GM23338 (cell line): ENCODE results near the gene ANKFN1. TPM values are rescaled to one million over a fixed set of nuclear protein-coding genes. Genes with fewer than 3 reads are reported as not detected.

Source experiments
- ATAC-seq: fragments of 200-7000 bp; cut with Tn5 transposase; 3 replicates; pipeline ENCODE4 v1.9.1; 2020
- DNase-seq: peaks from one replicate; pipeline ENCODE4 v3.0.0-alpha.2; 2015; ENCODE audit warnings: low spot score
- H2AFZ ChIP-seq: fragments of 200-600 bp; sonication (generic); 2 replicates; pipeline ENCODE4 v1.8.0; 2016; ENCODE audit warnings: antibody characterized with exemption, mild to moderate bottlenecking, moderate library complexity
- H3F3A ChIP-seq: fragments of 200-600 bp; sonication (generic); replicated peaks from 2 replicates; pipeline ENCODE4 v1.8.0; 2017; ENCODE audit warnings: antibody characterized with exemption, mixed run types, low read depth
- H3K27ac ChIP-seq: fragments of 200-600 bp; sonication (generic); 2 replicates; pipeline ENCODE4 v1.6.1; 2016; ENCODE audit warnings: low read depth
- H3K27me3 ChIP-seq: fragments of 200-600 bp; sonication (generic); 2 replicates; pipeline ENCODE4 v1.8.0; 2016; ENCODE audit warnings: mild to moderate bottlenecking, mixed run types, moderate library complexity; ENCODE audit not compliant: insufficient read depth
- H3K36me3 ChIP-seq: fragments of 200-600 bp; sonication (generic); 2 replicates; pipeline ENCODE4 v1.8.0; 2016; ENCODE audit warnings: mild to moderate bottlenecking; ENCODE audit not compliant: insufficient read depth
- H3K4me1 ChIP-seq: fragments of 200-600 bp; sonication (generic); 2 replicates; pipeline ENCODE4 v1.8.0; 2016; ENCODE audit warnings: mild to moderate bottlenecking, moderate library complexity; ENCODE audit not compliant: insufficient read depth
- H3K4me2 ChIP-seq: fragments of 200-600 bp; sonication (generic); 2 replicates; pipeline ENCODE4 v1.7.1; 2017; ENCODE audit warnings: mixed run types
- H3K4me3 ChIP-seq: fragments of 200-600 bp; sonication (generic); 2 replicates; pipeline ENCODE4 v1.6.1; 2016; ENCODE audit warnings: mixed run types
- H3K79me2 ChIP-seq: fragments of 200-600 bp; sonication (generic); replicated peaks from 2 replicates; pipeline ENCODE4 v1.8.0; 2017; ENCODE audit warnings: mild to moderate bottlenecking; ENCODE audit not compliant: insufficient read depth
- H3K9me2 ChIP-seq: fragments of 200-600 bp; sonication (generic); 2 replicates; pipeline ENCODE4 v1.8.0; 2017; ENCODE audit not compliant: insufficient read depth
- H4K20me1 ChIP-seq: fragments of 200-600 bp; sonication (generic); replicated peaks from 2 replicates; pipeline ENCODE4 v1.8.0; 2017; ENCODE audit warnings: mild to moderate bottlenecking; ENCODE audit not compliant: insufficient read depth
- H3K27ac Mint-ChIP-seq: 2 replicates; pipeline ENCODE4 v1.8.0; 2020; ENCODE audit warnings: inconsistent platforms, mild to moderate bottlenecking, moderate library complexity, mixed read lengths
- H3K27me3 Mint-ChIP-seq: 3 replicates; pipeline ENCODE4 v1.8.0; 2022; ENCODE audit warnings: low read depth, mild to moderate bottlenecking, moderate library complexity, mixed read lengths, inconsistent platforms; ENCODE audit not compliant: insufficient read depth, poor library complexity
- H3K36me3 Mint-ChIP-seq: 3 replicates; pipeline ENCODE4 v1.8.0; 2021; ENCODE audit warnings: low read depth, mild to moderate bottlenecking, inconsistent platforms, moderate library complexity, mixed read lengths
- H3K4me1 Mint-ChIP-seq: 3 replicates; pipeline ENCODE4 v1.8.0; 2020; ENCODE audit warnings: mild to moderate bottlenecking, inconsistent platforms, mixed read lengths
- H3K4me3 Mint-ChIP-seq: 3 replicates; pipeline ENCODE4 v1.8.0; 2021; ENCODE audit warnings: moderate library complexity, mild to moderate bottlenecking, inconsistent platforms, mixed read lengths
- H3K9me3 Mint-ChIP-seq: 3 replicates; pipeline ENCODE4 v1.8.0; 2020; ENCODE audit warnings: moderate library complexity, mild to moderate bottlenecking, inconsistent platforms, mixed read lengths
- ETS1 ChIP-seq: IDR thresholded peaks from 2 replicates; pipeline ENCODE4 v1.6.1; 2016; ENCODE audit warnings: antibody characterized with exemption
- EZH2 ChIP-seq: fragments of 200-600 bp; sonication (generic); IDR thresholded peaks from one replicate; pipeline ENCODE4 v1.8.0; 2017; ENCODE audit warnings: antibody characterized with exemption, mild to moderate bottlenecking, low read depth; ENCODE audit not compliant: unreplicated experiment
- JUNB ChIP-seq: IDR thresholded peaks from one replicate; pipeline ENCODE4 v1.6.1; 2016; ENCODE audit warnings: antibody characterized with exemption; ENCODE audit not compliant: unreplicated experiment
- POLR2AphosphoS5 ChIP-seq: IDR thresholded peaks from 2 replicates; pipeline ENCODE4 v1.6.1; 2016; ENCODE audit warnings: antibody characterized with exemption, low read depth
- ZNF331 ChIP-seq: fragments of 250-450 bp; sonication (Bioruptor Pico); IDR thresholded peaks from 2 replicates; pipeline ENCODE4 v1.5.0; 2020; ENCODE audit warnings: low read depth, mild to moderate bottlenecking, moderate library complexity
- ZNF462 ChIP-seq: fragments of 250-450 bp; sonication (Bioruptor Pico); IDR thresholded peaks from 2 replicates; pipeline ENCODE4 v1.5.0; 2020; ENCODE audit warnings: mild to moderate bottlenecking, moderate library complexity
- polyA plus RNA-seq: library from polyadenylated mRNA; unstranded; fragments of >200 nt; fragmentation: Nextera tagmentation; extraction: Ambion mirVana; gene quantifications from 2 replicates; pipeline ENCODE4 v1.2.1, GENCODE V29; 2016
- total RNA-seq: library from RNA; depleted of rRNA; stranded (reverse); fragments of >200 nt; shearing (Covaris generic); gene quantifications from 2 replicates; pipeline ENCODE4 v1.2.3, GENCODE V29; 2014
- TF ChIP-seq, protein P1 (sequence below): IDR thresholded peaks from one replicate; pipeline ENCODE4 v1.6.1; 2018; ENCODE audit warnings: antibody characterized with exemption; ENCODE audit not compliant: unreplicated experiment
- TF ChIP-seq, protein P2 (sequence below), 2 experiments: fragments of 200-600 bp in 1 of 2; sonication (generic) in 1 of 2; conservative IDR thresholded peaks; 2 replicates each; pipeline versions ENCODE4 v1.5.1 to v1.6.1; 2016 to 2017; ENCODE audit warnings: antibody characterized with exemption in 2 of 2, low read depth in 2 of 2, mild to moderate bottlenecking in 2 of 2, moderate library complexity in 1 of 2

ANKFN1 gene
- total and polyA plus RNA-seq, 2 experiments from 2014 or later = not detected

- TF ChIP-seq, protein P1, sequence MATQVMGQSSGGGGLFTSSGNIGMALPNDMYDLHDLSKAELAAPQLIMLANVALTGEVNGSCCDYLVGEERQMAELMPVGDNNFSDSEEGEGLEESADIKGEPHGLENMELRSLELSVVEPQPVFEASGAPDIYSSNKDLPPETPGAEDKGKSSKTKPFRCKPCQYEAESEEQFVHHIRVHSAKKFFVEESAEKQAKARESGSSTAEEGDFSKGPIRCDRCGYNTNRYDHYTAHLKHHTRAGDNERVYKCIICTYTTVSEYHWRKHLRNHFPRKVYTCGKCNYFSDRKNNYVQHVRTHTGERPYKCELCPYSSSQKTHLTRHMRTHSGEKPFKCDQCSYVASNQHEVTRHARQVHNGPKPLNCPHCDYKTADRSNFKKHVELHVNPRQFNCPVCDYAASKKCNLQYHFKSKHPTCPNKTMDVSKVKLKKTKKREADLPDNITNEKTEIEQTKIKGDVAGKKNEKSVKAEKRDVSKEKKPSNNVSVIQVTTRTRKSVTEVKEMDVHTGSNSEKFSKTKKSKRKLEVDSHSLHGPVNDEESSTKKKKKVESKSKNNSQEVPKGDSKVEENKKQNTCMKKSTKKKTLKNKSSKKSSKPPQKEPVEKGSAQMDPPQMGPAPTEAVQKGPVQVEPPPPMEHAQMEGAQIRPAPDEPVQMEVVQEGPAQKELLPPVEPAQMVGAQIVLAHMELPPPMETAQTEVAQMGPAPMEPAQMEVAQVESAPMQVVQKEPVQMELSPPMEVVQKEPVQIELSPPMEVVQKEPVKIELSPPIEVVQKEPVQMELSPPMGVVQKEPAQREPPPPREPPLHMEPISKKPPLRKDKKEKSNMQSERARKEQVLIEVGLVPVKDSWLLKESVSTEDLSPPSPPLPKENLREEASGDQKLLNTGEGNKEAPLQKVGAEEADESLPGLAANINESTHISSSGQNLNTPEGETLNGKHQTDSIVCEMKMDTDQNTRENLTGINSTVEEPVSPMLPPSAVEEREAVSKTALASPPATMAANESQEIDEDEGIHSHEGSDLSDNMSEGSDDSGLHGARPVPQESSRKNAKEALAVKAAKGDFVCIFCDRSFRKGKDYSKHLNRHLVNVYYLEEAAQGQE = no peak
- no peak for TF ChIP-seq POLR2AphosphoS5
Measured at GRCh38 chr17:56324676-56325075, 171.4 kb downstream of the ANKFN1 start (continued).

DNA sequence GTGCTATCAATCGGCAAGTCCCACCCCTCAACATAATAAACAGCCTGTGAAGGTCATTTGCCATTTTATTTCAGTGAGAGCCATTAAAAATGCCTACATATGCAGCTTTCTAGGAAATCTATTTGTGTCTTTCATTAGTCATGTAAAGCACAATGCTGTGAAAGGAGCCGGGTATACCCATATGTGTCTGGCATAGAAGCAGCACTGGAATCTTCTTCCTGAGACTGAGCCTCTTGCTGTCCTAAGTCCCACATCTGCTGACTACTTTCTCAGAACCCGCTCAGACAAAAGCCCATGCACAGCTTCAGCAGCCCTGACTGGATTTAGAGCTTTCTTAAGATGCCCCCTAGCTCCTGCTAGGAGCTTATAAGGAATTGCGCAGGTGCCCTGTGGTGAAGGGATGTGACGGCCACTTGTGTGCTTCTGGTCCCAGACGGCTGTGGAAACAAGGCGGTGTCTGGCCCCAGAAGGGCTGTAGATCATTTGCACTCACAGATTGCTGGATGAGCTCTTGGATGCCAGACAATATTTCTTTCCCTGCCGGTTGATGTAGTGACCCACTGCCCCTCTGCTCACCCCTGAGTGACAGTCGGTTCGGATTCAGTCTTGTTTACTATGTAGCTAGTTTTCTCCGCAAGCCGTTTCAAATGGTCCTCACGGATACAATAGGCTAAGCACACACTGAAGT, 172.2 kb downstream of the ANKFN1 start:
- DNase-seq (peak; percentile 13), ATAC-seq (no peak; the same call in 2 of the 3 replicates)
- TF ChIP-seq POLR2AphosphoS5 (no peak), EZH2 (no peak), ZNF331 (CRISPR knock-in tag) (no peak), ZNF462 (CRISPR knock-in tag) (no peak), JUNB (no peak), ETS1 (no peak)
- TF ChIP-seq, protein P2, sequence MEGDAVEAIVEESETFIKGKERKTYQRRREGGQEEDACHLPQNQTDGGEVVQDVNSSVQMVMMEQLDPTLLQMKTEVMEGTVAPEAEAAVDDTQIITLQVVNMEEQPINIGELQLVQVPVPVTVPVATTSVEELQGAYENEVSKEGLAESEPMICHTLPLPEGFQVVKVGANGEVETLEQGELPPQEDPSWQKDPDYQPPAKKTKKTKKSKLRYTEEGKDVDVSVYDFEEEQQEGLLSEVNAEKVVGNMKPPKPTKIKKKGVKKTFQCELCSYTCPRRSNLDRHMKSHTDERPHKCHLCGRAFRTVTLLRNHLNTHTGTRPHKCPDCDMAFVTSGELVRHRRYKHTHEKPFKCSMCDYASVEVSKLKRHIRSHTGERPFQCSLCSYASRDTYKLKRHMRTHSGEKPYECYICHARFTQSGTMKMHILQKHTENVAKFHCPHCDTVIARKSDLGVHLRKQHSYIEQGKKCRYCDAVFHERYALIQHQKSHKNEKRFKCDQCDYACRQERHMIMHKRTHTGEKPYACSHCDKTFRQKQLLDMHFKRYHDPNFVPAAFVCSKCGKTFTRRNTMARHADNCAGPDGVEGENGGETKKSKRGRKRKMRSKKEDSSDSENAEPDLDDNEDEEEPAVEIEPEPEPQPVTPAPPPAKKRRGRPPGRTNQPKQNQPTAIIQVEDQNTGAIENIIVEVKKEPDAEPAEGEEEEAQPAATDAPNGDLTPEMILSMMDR (conservative IDR thresholded peaks at IDR 0.05; ENCODE audit: low read depth in 2 of 2) = 0 out of 4 replicates have a peak, but pooled peaks of 1 of the 2 experiments have one; percentile 16
- no peaks in the 10 kb centered on the region for H3K36me3 Mint-ChIP-seq
- Histone ChIP-seq H3K36me3 (no peaks in the 10 kb centered on the region), H3K4me1 (peaks cover 20% of the 10 kb centered on the region), H3K9me2 (0 out of 2 replicates have a peak, but pooled peaks cover 2% of the 10 kb centered on the region), H3F3A (no peaks in the 10 kb centered on the region), H2AFZ (peak overlapping the region; percentile 11; the same call in 1 of the 2 replicates), H3K4me3 (no peak overlapping the region), H4K20me1 (no peaks in the 10 kb centered on the region), H3K79me2 (no peaks in the 10 kb centered on the region), H3K27me3 (no peaks in the 10 kb centered on the region), H3K27ac (no peak overlapping the region), H3K4me2 (no peak overlapping the region)
- H3K9me3 Mint-ChIP-seq = no peaks in the 10 kb centered on the region
- no peaks in the 10 kb centered on the region for H3K27me3 Mint-ChIP-seq
- no peak overlapping the region for H3K27ac Mint-ChIP-seq
- H3K4me1 Mint-ChIP-seq = peaks cover 20% of the 10 kb centered on the region; the same call in 2 of the 3 replicates
- H3K4me3 Mint-ChIP-seq = no peak overlapping the region
